Natural killer cell treated with Interleukin-12 subunit alpha and Interleukin-12 subunit beta and Interleukin-15 and Interleukin-18, amount 100 ng/mL, for 72 hours (primary cell): ENCODE data around the gene NCS1. TPM values are rescaled to one million over a fixed set of nuclear protein-coding genes. Genes with fewer than 3 reads are reported as not detected.

ENCODE experiments used
- ATAC-seq, 2 donors: fragments of 150-1000 bp; cut with Tn5 transposase in 1 of 2; sonication (Bioruptor Pico), chemical (Tn5 transposase) in 1 of 2; 2 replicates each; pipeline ENCODE4 v1.10.0; 2021
- DNase-seq: peaks from one replicate; pipeline ENCODE4 v3.0.0; 2022; ENCODE audit warnings: low spot score
- H3K27ac Mint-ChIP-seq, 2 donors: 1 replicate in 1 of 2; 2 replicates in 1 of 2; pipeline ENCODE4 v1.8.0; 2022; ENCODE audit warnings: mixed read lengths in 2 of 2, mild to moderate bottlenecking in 1 of 2, moderate library complexity in 1 of 2
- H3K27me3 Mint-ChIP-seq, 2 donors: 1 replicate in 1 of 2; 2 replicates in 1 of 2; pipeline ENCODE4 v1.8.0; 2022; ENCODE audit warnings: mixed read lengths in 2 of 2
- H3K36me3 Mint-ChIP-seq: one replicate; pipeline ENCODE4 v1.8.0; 2022; ENCODE audit warnings: mixed read lengths
- H3K4me1 Mint-ChIP-seq, 2 donors: 1 replicate in 1 of 2; 2 replicates in 1 of 2; pipeline ENCODE4 v1.8.0; 2022; ENCODE audit warnings: low read depth in 2 of 2, mixed read lengths in 2 of 2, mild to moderate bottlenecking in 1 of 2
- H3K4me3 Mint-ChIP-seq: one replicate; pipeline ENCODE4 v1.8.0; 2022; ENCODE audit warnings: mixed read lengths
- H3K9me3 Mint-ChIP-seq: 2 replicates; pipeline ENCODE4 v1.8.0; 2022; ENCODE audit warnings: mixed read lengths
- total RNA-seq, 2 donors: library from RNA; stranded (reverse); gene quantifications; one replicate each; pipeline ENCODE4 v1.2.3, GENCODE V29; 2022

NCS1 gene
- total RNA-seq, 2 donors from 2014 or later = 31.0 to 38.1 TPM

GRCh38 chr9:130186839-130187522, 14.8 kb downstream of the NCS1 start:
- no peak for ATAC-seq
- peaks cover 0 to 17% of the 10 kb centered on the region in 2 donors for H3K4me1 Mint-ChIP-seq

GRCh38 chr9:130187523-130187846, 15.3 kb downstream of the NCS1 start:
- Mint-ChIP-seq H3K4me3 (no peak overlapping the region), H3K36me3 (no peaks in the 10 kb centered on the region), H3K27ac (no peak overlapping the region), H3K27me3 (no peaks in the 10 kb centered on the region), H3K4me1 (peaks cover 0 to 17% of the 10 kb centered on the region in 2 donors), H3K9me3 (no peaks in the 10 kb centered on the region)
- no peak for ATAC-seq
- no peak for DNase-seq

More at GRCh38 chr9:130186839-130187522, 14.8 kb downstream of the NCS1 start:
- Mint-ChIP-seq H3K27me3 (no peaks in the 10 kb centered on the region), H3K27ac (no peak overlapping the region), H3K9me3 (no peaks in the 10 kb centered on the region), H3K36me3 (no peaks in the 10 kb centered on the region), H3K4me3 (no peak overlapping the region)
- no peak for DNase-seq

DNA sequence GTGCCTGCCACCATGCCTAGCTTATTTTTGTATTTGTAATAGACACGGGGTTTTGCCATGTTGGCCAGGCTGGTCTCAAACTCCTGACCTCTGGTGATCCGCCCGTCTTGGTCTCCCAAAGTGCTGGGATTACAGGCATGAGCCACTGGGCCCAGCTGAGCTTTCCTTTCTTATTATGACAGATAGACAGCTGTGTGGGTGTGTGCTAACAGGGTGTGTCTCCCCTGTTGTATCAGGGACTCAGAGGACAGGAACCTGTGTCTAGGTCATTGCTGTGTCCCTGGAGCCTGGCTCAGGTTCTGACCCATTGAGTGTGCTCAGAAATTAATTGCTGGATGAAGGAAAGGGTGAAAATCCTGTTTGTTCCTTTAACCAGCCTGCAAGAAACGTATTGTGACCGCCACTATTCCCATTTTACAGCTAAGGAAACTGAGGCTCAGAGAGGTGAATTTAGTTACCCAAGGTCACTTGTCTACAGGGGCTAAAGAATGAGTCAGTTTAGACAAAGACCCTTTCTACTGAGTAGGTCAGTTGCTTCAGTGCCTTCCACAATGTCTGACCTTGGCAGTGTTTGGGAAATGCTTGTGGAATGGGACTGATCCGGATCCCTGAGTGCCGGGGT, 16.8 kb downstream of the NCS1 start:
- Mint-ChIP-seq H3K4me1 (peaks cover 0 to 13% of the 10 kb centered on the region in 2 donors), H3K27me3 (no peaks in the 10 kb centered on the region), H3K9me3 (no peaks in the 10 kb centered on the region), H3K4me3 (no peak overlapping the region), H3K36me3 (no peaks in the 10 kb centered on the region), H3K27ac (no peak overlapping the region)
- no peak for DNase-seq
- no peak for ATAC-seq

GRCh38 chr9:130189840-130190239, 17.6 kb downstream of the NCS1 start:
- DNase-seq (no peak), ATAC-seq (no peak)
- Mint-ChIP-seq H3K4me3 (no peak overlapping the region), H3K9me3 (no peaks in the 10 kb centered on the region), H3K27ac (no peak overlapping the region), H3K4me1 (peaks cover 0 to 13% of the 10 kb centered on the region in 2 donors), H3K27me3 (no peaks in the 10 kb centered on the region), H3K36me3 (no peaks in the 10 kb centered on the region)

GRCh38 chr9:130191068-130191748, 19.0 kb downstream of the NCS1 start:
- Mint-ChIP-seq H3K4me1 (peaks cover 0 to 12% of the 10 kb centered on the region in 2 donors), H3K27ac (no peak overlapping the region), H3K9me3 (no peaks in the 10 kb centered on the region), H3K4me3 (no peak overlapping the region), H3K27me3 (no peaks in the 10 kb centered on the region), H3K36me3 (no peaks in the 10 kb centered on the region)
- DNase-seq (no peak), ATAC-seq (no peak)

- Mint-ChIP-seq H3K4me3 (no peak overlapping the region), H3K4me1 (peaks cover 0 to 10% of the 10 kb centered on the region in 2 donors), H3K9me3 (no peaks in the 10 kb centered on the region), H3K27me3 (no peaks in the 10 kb centered on the region), H3K27ac (no peak overlapping the region), H3K36me3 (no peaks in the 10 kb centered on the region)
- DNase-seq = no peak
- ATAC-seq = no peak
Observed at GRCh38 chr9:130191749-130192120, 19.5 kb downstream of the NCS1 start.

DNA sequence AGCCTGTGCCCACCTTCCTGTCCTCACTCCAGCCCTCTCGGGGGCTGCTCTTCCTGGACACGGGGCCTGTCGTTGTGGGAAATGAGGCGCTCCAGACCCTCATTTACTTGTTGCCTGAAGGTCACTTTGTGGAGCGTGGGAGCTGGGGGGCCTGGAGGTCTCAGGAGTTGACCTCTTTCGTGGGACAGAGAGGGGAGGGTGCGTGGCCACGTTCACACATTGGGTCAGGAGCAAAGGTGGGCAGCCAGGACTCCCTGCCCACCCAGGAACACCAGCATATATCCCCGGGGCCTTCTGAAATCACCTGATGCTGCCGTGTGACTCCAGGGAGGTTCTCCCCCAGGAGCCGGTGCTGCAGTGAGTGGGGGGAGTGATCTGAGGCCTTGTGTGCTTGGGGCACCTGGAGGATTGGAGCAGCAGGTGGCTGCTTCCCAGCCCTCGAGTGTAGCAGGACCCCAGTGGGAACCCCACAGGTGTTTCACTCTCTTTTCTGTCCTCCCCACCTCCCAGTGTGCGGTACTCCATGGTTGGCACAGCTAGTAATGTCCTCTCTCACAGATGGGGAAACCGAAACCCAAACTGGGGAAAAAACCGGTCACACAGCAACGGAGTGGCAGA, 20.3 kb downstream of the NCS1 start:
- ATAC-seq (no peak), DNase-seq (no peak)
- Mint-ChIP-seq H3K27ac (no peak overlapping the region), H3K9me3 (no peaks in the 10 kb centered on the region), H3K27me3 (no peaks in the 10 kb centered on the region), H3K4me3 (no peak overlapping the region), H3K36me3 (no peaks in the 10 kb centered on the region), H3K4me1 (peaks cover 0 to 9% of the 10 kb centered on the region in 2 donors)

- Mint-ChIP-seq H3K27me3 (no peaks in the 10 kb centered on the region), H3K4me3 (no peak overlapping the region), H3K27ac (no peak overlapping the region), H3K4me1 (peaks cover 0 to 6% of the 10 kb centered on the region in 2 donors), H3K9me3 (no peaks in the 10 kb centered on the region), H3K36me3 (no peaks in the 10 kb centered on the region)
- DNase-seq (no peak), ATAC-seq (no peak)
Observed at GRCh38 chr9:130193103-130193502, 20.9 kb downstream of the NCS1 start.

DNA sequence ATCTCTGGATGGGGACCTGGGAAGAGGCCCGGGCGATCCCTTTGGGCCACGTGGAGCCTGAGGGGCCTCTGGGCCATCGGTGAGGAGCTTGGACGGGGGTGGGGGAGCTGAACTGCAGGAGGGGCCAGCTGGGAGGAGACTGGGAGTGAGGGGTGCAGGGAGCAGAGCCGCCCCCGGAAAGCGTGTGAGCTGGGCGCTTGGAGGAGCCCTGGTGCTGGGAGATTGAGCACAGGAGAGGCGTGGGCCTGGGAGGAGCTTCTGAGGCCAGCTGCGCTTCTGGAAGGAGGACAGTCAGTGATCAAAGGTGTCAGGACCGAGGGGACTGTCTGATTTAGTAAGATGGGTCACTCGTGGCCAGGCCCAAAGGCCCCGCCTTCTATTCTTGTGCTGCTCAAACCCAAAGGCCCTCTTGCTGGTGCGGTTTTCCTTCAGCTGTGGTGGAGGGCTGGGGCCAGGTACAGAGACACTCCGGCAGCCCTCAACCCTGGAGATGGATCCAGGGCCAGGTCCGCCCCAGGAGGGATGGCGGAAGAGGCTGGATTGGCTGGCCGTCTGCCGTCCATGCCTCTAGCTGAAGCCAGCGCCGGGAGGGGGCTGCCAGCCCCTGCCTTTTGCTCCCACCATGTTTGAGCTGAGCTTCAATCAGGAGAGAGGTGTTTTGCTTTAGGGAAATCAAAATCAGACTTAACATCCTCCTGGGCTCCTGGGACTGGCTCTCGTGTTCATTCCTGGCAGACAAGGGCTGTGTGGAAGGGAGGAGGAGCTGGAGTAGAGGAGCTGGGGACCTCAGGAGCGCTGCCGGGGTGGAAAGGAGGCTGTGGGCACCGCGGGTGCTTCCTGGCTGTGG, 21.6 kb downstream of the NCS1 start:
- H3K27ac Mint-ChIP-seq = no peak overlapping the region
- peaks cover 0 to 6% of the 10 kb centered on the region in 2 donors for H3K4me1 Mint-ChIP-seq
- no peaks in the 10 kb centered on the region for H3K9me3 Mint-ChIP-seq

GRCh38 chr9:130194378-130194932, 22.3 kb downstream of the NCS1 start:
- no peak for DNase-seq
- Mint-ChIP-seq H3K4me3 (no peak overlapping the region), H3K4me1 (peaks cover 0 to 3% of the 10 kb centered on the region in 2 donors), H3K36me3 (no peaks in the 10 kb centered on the region), H3K27me3 (no peaks in the 10 kb centered on the region), H3K9me3 (no peaks in the 10 kb centered on the region), H3K27ac (peak overlapping the region in 1 of 2 donors; percentile 70)
- ATAC-seq = peak in 1 of 2 donors; percentile 5

More for the DNA sequence above, 21.6 kb downstream of the NCS1 start:
- no peaks in the 10 kb centered on the region for H3K27me3 Mint-ChIP-seq
- no peaks in the 10 kb centered on the region for H3K36me3 Mint-ChIP-seq
- DNase-seq (no peak), ATAC-seq (no peak)
- no peak overlapping the region for H3K4me3 Mint-ChIP-seq

DNA sequence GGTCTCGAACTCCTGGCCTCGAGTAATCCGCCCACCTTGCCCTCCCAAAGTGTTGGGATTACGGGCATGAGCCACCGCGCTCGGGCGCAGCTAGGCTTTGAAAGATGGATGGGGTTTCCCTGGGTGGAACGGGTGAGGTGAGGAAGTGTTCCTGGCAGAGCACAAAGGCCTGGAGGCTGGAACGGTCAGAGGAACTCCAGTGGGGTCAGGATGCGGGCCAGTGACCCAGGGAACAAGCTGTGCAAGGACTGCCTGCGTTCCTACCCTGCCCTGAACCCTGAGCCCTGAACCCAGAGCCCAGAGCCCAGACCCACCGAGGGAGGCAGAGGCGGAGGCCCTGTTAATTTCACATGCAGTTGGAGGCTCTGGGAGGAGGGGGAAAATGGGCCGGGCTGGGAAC, 23.4 kb downstream of the NCS1 start:
- Mint-ChIP-seq H3K36me3 (no peaks in the 10 kb centered on the region), H3K27ac (no peak overlapping the region), H3K4me1 (no peaks in the 10 kb centered on the region), H3K9me3 (no peaks in the 10 kb centered on the region), H3K4me3 (no peak overlapping the region), H3K27me3 (no peaks in the 10 kb centered on the region)
- ATAC-seq (no peak), DNase-seq (no peak)

- H3K9me3 Mint-ChIP-seq = no peaks in the 10 kb centered on the region
- H3K4me3 Mint-ChIP-seq = no peak overlapping the region
- ATAC-seq (no peak), DNase-seq (no peak)
- no peaks in the 10 kb centered on the region for H3K36me3 Mint-ChIP-seq
- peaks cover 0 to 3% of the 10 kb centered on the region in 2 donors for H3K4me1 Mint-ChIP-seq
- no peak overlapping the region for H3K27ac Mint-ChIP-seq
- no peaks in the 10 kb centered on the region for H3K27me3 Mint-ChIP-seq
Observed at GRCh38 chr9:130196643-130197042, 24.4 kb downstream of the NCS1 start.

- no peak for ATAC-seq
- Mint-ChIP-seq H3K9me3 (no peaks in the 10 kb centered on the region), H3K4me1 (peaks cover 0 to 6% of the 10 kb centered on the region in 2 donors), H3K36me3 (no peaks in the 10 kb centered on the region), H3K27ac (no peak overlapping the region), H3K4me3 (no peak overlapping the region), H3K27me3 (no peaks in the 10 kb centered on the region)
- no peak for DNase-seq
Observed at GRCh38 chr9:130197386-130197785, 25.2 kb downstream of the NCS1 start.
